Measurements from ENCODE around the gene CELF4. TPM values are rescaled to one million over a fixed set of nuclear protein-coding genes. Genes with fewer than 3 reads are reported as not detected.

Gene CELF4
- total RNA-seq, 1 donor from 2014 or later: 0.22 TPM

DNA sequence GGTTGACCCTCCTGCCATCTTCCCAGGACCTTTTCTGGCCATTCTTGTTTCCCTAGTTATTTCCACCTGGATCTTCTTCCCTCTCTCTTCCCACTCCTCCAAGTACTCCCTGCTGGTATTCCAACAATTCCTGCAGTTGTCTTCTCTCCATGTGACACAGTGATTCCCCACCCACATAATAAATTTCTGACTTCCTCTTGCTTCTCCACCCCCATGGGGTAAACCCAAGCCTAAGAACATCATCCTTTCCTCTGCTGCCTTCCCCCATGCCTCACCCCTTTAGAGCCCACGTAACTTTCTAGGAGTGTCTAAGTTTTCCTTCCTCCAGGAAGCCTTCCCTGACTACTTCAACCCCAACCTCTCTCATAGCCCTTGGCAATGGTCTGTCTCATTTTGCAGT lies 72.6 kb downstream of the CELF4 start:
- no peak overlapping the region for H3K4me3 Mint-ChIP-seq (ENCODE audit: unreplicated experiment)
- no peak for DNase-seq (ENCODE audit: low spot score)
- H3K4me1 Mint-ChIP-seq (ENCODE audit: low read depth): no peaks in the 10 kb centered on the region
- H3K9me3 Mint-ChIP-seq (ENCODE audit: low read depth): no peaks in the 10 kb centered on the region
- H3K27me3 Mint-ChIP-seq (ENCODE audit: low read depth): peaks cover 62% of the 10 kb centered on the region
- TF ChIP-seq, protein P1, sequence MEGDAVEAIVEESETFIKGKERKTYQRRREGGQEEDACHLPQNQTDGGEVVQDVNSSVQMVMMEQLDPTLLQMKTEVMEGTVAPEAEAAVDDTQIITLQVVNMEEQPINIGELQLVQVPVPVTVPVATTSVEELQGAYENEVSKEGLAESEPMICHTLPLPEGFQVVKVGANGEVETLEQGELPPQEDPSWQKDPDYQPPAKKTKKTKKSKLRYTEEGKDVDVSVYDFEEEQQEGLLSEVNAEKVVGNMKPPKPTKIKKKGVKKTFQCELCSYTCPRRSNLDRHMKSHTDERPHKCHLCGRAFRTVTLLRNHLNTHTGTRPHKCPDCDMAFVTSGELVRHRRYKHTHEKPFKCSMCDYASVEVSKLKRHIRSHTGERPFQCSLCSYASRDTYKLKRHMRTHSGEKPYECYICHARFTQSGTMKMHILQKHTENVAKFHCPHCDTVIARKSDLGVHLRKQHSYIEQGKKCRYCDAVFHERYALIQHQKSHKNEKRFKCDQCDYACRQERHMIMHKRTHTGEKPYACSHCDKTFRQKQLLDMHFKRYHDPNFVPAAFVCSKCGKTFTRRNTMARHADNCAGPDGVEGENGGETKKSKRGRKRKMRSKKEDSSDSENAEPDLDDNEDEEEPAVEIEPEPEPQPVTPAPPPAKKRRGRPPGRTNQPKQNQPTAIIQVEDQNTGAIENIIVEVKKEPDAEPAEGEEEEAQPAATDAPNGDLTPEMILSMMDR (IDR thresholded peaks at IDR 0.05): no peak
- H3K36me3 Mint-ChIP-seq (ENCODE audit: low read depth): no peaks in the 10 kb centered on the region
- no peak overlapping the region for H3K27ac Mint-ChIP-seq (ENCODE audit: unreplicated experiment)

- DNase-seq (ENCODE audit: low spot score): no peak
- no peaks in the 10 kb centered on the region for H3K9me3 Mint-ChIP-seq (ENCODE audit: low read depth)
- H3K4me3 Mint-ChIP-seq (ENCODE audit: unreplicated experiment): no peak overlapping the region
- peaks cover 3% of the 10 kb centered on the region for H3K36me3 Mint-ChIP-seq (ENCODE audit: low read depth)
- peaks cover 3% of the 10 kb centered on the region for H3K4me1 Mint-ChIP-seq (ENCODE audit: low read depth)
- H3K27ac Mint-ChIP-seq (ENCODE audit: unreplicated experiment): no peak overlapping the region
- TF ChIP-seq, protein P1 (IDR thresholded peaks at IDR 0.05): no peak
- H3K27me3 Mint-ChIP-seq (ENCODE audit: low read depth): peaks cover 72% of the 10 kb centered on the region
These were observed 74.1 kb downstream of the CELF4 start for GRCh38 chr18:37491526-37491925.

DNA sequence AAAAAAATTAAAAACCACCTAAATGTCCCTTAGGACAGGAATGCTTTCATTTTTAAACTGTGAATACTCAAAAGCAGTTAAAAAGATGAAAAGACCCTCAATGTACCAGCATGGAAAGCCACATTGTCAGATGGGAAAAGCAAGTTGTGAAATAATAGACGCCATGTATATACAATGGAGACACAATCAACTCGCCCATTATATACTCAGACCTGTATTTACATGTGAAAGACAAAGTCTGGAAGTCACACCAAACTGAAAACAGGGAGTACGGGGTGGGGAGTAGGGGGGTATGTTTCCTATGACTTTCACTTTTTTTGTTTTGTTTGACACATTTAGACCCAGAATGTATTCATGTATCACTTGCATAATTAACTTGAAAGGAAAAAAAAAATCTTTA lies 75.6 kb downstream of the CELF4 start:
- H3K4me1 Mint-ChIP-seq (ENCODE audit: low read depth): peaks cover 7% of the 10 kb centered on the region
- no peak overlapping the region for H3K4me3 Mint-ChIP-seq (ENCODE audit: unreplicated experiment)
- no peaks in the 10 kb centered on the region for H3K9me3 Mint-ChIP-seq (ENCODE audit: low read depth)
- no peak overlapping the region for H3K27ac Mint-ChIP-seq (ENCODE audit: unreplicated experiment)
- H3K36me3 Mint-ChIP-seq (ENCODE audit: low read depth): peaks cover 3% of the 10 kb centered on the region
- no peak for DNase-seq (ENCODE audit: low spot score)
- TF ChIP-seq, protein P1 (IDR thresholded peaks at IDR 0.05): no peak
- peaks cover 73% of the 10 kb centered on the region for H3K27me3 Mint-ChIP-seq (ENCODE audit: low read depth)

DNA sequence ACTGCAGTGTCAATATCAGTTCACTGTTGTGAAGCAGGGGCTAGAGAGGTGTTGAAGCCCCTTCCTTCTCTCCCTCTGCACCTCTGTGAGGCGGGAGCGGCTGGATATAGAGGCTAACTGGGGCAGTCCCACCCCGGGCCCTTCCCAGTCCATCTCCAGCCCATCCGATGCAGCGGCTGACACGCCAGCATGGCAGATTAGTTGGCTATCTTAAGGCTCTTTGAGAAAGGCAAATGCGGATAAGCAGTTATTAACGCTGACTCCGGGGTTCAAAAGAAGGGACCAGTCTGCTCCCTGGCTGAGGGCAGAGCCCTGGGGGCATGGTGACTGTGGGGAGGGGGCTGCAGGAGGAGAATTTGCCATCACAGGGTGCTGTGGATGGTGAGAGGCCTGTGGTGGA lies 76.6 kb downstream of the CELF4 start:
- no peak overlapping the region for H3K27ac Mint-ChIP-seq (ENCODE audit: unreplicated experiment)
- no peak for DNase-seq (ENCODE audit: low spot score)
- peaks cover 79% of the 10 kb centered on the region for H3K27me3 Mint-ChIP-seq (ENCODE audit: low read depth)
- TF ChIP-seq, protein P1 (IDR thresholded peaks at IDR 0.05): no peak
- no peak overlapping the region for H3K4me3 Mint-ChIP-seq (ENCODE audit: unreplicated experiment)
- H3K9me3 Mint-ChIP-seq (ENCODE audit: low read depth): no peaks in the 10 kb centered on the region
- H3K4me1 Mint-ChIP-seq (ENCODE audit: low read depth): peaks cover 7% of the 10 kb centered on the region
- peaks cover 3% of the 10 kb centered on the region for H3K36me3 Mint-ChIP-seq (ENCODE audit: low read depth)

GRCh38 chr18:37487400-37487867 lies 78.2 kb downstream of the CELF4 start:
- no peak for DNase-seq (ENCODE audit: low spot score)
- H3K4me1 Mint-ChIP-seq (ENCODE audit: low read depth): peaks cover 7% of the 10 kb centered on the region
- TF ChIP-seq, protein P1 (IDR thresholded peaks at IDR 0.05): no peak
- no peaks in the 10 kb centered on the region for H3K9me3 Mint-ChIP-seq (ENCODE audit: low read depth)
- H3K27ac Mint-ChIP-seq (ENCODE audit: unreplicated experiment): no peak overlapping the region
- peaks cover 73% of the 10 kb centered on the region for H3K27me3 Mint-ChIP-seq (ENCODE audit: low read depth)
- H3K4me3 Mint-ChIP-seq (ENCODE audit: unreplicated experiment): no peak overlapping the region
- peaks cover 3% of the 10 kb centered on the region for H3K36me3 Mint-ChIP-seq (ENCODE audit: low read depth)

Data from chondrocyte (in vitro differentiated cells).